Heart left ventricle (tissue), 16 donors: ENCODE measurements around the gene FAM83C. TPM values are rescaled to one million over a fixed set of nuclear protein-coding genes. Genes with fewer than 3 reads are reported as not detected.
A peak's percentile ranks its signal among the peaks of the same experiment; 100 is the strongest.

ENCODE experiments used
- ATAC-seq, 4 donors: fragments of 200-7000 bp; cut with Tn5 transposase; one replicate each; pipeline ENCODE4 v1.9.1; 2020 to 2022; ENCODE audit warnings: moderate library complexity in 4 of 4, mild to moderate bottlenecking in 3 of 4, moderate number of reproducible peaks in 1 of 4
- DNase-seq, 5 donors: peaks; one replicate each; pipeline ENCODE4 v3.0.0-alpha.2; 2020
- H3K27ac ChIP-seq, 12 donors: fragments of 200-600 bp; sonication (generic) in 4 of 12; one replicate each; pipeline versions ENCODE4 v1.5.0 to v1.8.0; 2016 to 2022; ENCODE audit warnings: mild to moderate bottlenecking in 2 of 12
- H3K27me3 ChIP-seq, 9 donors: fragments of 200-600 bp; sonication (generic) in 2 of 9; one replicate each; pipeline versions ENCODE4 v1.5.1 to v1.8.0; 2016 to 2022; ENCODE audit warnings: mild to moderate bottlenecking in 3 of 9
- H3K36me3 ChIP-seq, 9 donors: fragments of 200-600 bp; sonication (generic) in 2 of 9; one replicate each; pipeline versions ENCODE4 v1.5.0 to v1.8.0; 2018 to 2022; ENCODE audit warnings: mild to moderate bottlenecking in 2 of 9
- H3K4me1 ChIP-seq, 12 donors: fragments of 200-600 bp; sonication (generic) in 4 of 12; one replicate each; pipeline versions ENCODE4 v1.5.0 to v1.8.0; 2016 to 2022; ENCODE audit warnings: mild to moderate bottlenecking in 3 of 12
- H3K4me3 ChIP-seq, 12 donors: fragments of 200-600 bp; sonication (generic) in 4 of 12; one replicate each; pipeline versions ENCODE4 v1.5.0 to v1.8.0; 2017 to 2022; ENCODE audit warnings: mild to moderate bottlenecking in 9 of 12, moderate library complexity in 4 of 12
- H3K9me3 ChIP-seq, 12 donors: fragments of 200-600 bp; sonication (generic) in 4 of 12; one replicate each; pipeline versions ENCODE4 v1.5.0 to v1.8.0; 2016 to 2022; ENCODE audit warnings: mild to moderate bottlenecking in 1 of 12
- CTCF ChIP-seq, 12 donors: fragments of 200-600 bp; sonication (generic) in 4 of 12; IDR thresholded peaks; one replicate each; pipeline versions ENCODE4 v1.5.0 to v1.8.0; 2018 to 2022; ENCODE audit warnings: antibody characterized with exemption in 12 of 12, mild to moderate bottlenecking in 5 of 12
- POLR2A ChIP-seq, 2 donors: fragments of 450-650 bp; IDR thresholded peaks; one replicate each; pipeline ENCODE4 v1.6.1; 2017; ENCODE audit warnings: antibody characterized with exemption in 2 of 2, mild to moderate bottlenecking in 2 of 2, moderate library complexity in 2 of 2
- WGBS, 4 donors: extraction: QIAGEN DNeasy Blood & Tissue Kit in 2 of 4; methylation state at CpG; one replicate each; pipeline versions ENCODE4 v1.1.5 to v1.1.7; 2013 to 2018; 5-methylcytosine and 5-hydroxymethylcytosine counted together
- intact Hi-C, 10 donors: fragments of 100-400 bp; cut with DNase I; formaldehyde crosslinking; loops; one replicate each; pipeline versions ENCODE4 v1.11.1 to v1.14.2; 2022
- polyA plus RNA-seq, 2 donors: library from polyadenylated mRNA; stranded (reverse); fragments of 200-250 nt; gene quantifications; one replicate each; pipeline ENCODE4 v1.2.3, GENCODE V29; 2013
- total RNA-seq, 9 donors: library from RNA; depleted of rRNA in 2 of 9; stranded (reverse); fragments of >200 nt in 2 of 9; fragmentation: NEBNext Ultra II Directional in 3 of 9; extraction: Animal tissue kit (Norgen Biotek cat#: 25700) in 3 of 9; gene quantifications; one replicate each; pipeline versions ENCODE4 v1.1.0 to v1.2.4, GENCODE V29; 2016 to 2023
- donor health status: ischemic (EF 13 %, LVEDD 7.1; RV severe dilation, severe dysfunction).
- donor health status: healthy with polysubstance abuse.
- donor health status: DM: no; HTN: yes; CAD: no.
- donor health status: DM: no; HTN: no; CAD: no.
- donor health status: ischemic (EF 25% LVEDD 6.9; RV normal size, moderate dysfunction).
- donor health status: ischemic (EF 25% LVEDD 5.7; RV mildly dilated, moderate dysfunction).
- donor health status: healthy.
- donor health status: DM: yes; HTN: yes; CAD: no.
- donor health status: ischemic (EF 35%, LVEDD 5.7; RV mildly dilated, moderate dysfunction).
- donor health status: nonischemic (EF 11% LVEDD 7.7; RV severe dilation, severe dysfunction).
- donor health status: DM: yes; HTN: yes; CAD: no.
- donor health status: PGD.
- donor health status: ischemic (EF 29% LVEDD 5.4; RV normal size, mild dysfunction).
- donor health status: nonischemic (EF 23%, LVEDD 6.1; RV moderate dilation, normal function).

The FAM83C gene
- total and polyA plus RNA-seq, 11 donors, result not detected

GRCh38 chr20:35277531-35278395, 14.5 kb downstream of the FAM83C start, which contains the start of gene MMP24OS:
MMP24OS (minus strand) TSS chr20:35278122; CDS start chr20:35277929, 193 bp downstream.
- Histone ChIP-seq H3K36me3 (peaks cover 0 to 69% (median 35%) of the 10 kb centered on the region in 9 donors), H3K27ac (peak within 1 kb of the TSS; percentile 88 to 100 (median 98)), H3K27me3 (no peaks in the 10 kb centered on the region), H3K9me3 (no peaks in the 10 kb centered on the region), H3K4me1 (peaks cover 2 to 36% (median 13%) of the 10 kb centered on the region in 12 donors), H3K4me3 (peak within 1 kb of the TSS; percentile 56 to 100 (median 88))
- TF ChIP-seq POLR2A (IDR thresholded peaks at IDR 0.05) (peak; percentile 88 to 96), CTCF (IDR thresholded peaks at IDR 0.05) (peak in 6 of 12 donors; percentile 12 to 43 (median 23))
- DNase-seq (peak; percentile 91 to 96 (median 95)), ATAC-seq (peak; percentile 87 to 96 (median 94))
- 0 to 2% (median 1%) methylated on average over 20 to 76 of the region's 76 CpGs for WGBS, 4 donors
- intact Hi-C loops, result loop anchor here in 5 of 10 donors (5.0 to 10.0 kb wide), 4 partner anchors 130 to 443 kb away; partner anchors contain the start of genes ACSS2 (in 2 of the 5), EDEM2 (in 2 of the 5) and GGT7 (in 2 of the 5)

GRCh38 chr20:35277127-35277526, 15.1 kb downstream of the FAM83C start:
- DNase-seq, result no peak
- Histone ChIP-seq H3K27me3 (no peaks in the 10 kb centered on the region), H3K36me3 (peaks cover 0 to 65% (median 32%) of the 10 kb centered on the region in 9 donors), H3K27ac (peak overlapping the region; percentile 88 to 100 (median 98)), H3K4me1 (peaks cover 2 to 36% (median 13%) of the 10 kb centered on the region in 12 donors), H3K4me3 (peak overlapping the region; percentile 56 to 100 (median 88)), H3K9me3 (no peaks in the 10 kb centered on the region)
- no peak for TF ChIP-seq CTCF (IDR thresholded peaks at IDR 0.05)
- no peak for TF ChIP-seq POLR2A (IDR thresholded peaks at IDR 0.05)
- ATAC-seq, result no peak
- intact Hi-C loops, result loop anchor here in 5 of 10 donors (5.0 to 10.0 kb wide), 4 partner anchors 130 to 442 kb away; partner anchors contain the start of genes ACSS2 (in 2 of the 5), EDEM2 (in 2 of the 5) and GGT7 (in 2 of the 5)
- 9 to 22% (median 11%) methylated on average over 3 to 10 of the region's 10 CpGs for WGBS, 4 donors

GRCh38 chr20:35276408-35276807, 15.8 kb downstream of the FAM83C start:
- Histone ChIP-seq H3K27ac (peak overlapping the region in 6 of 12 donors; percentile 96 to 99 (median 98)), H3K27me3 (no peaks in the 10 kb centered on the region), H3K36me3 (peaks cover 0 to 64% (median 28%) of the 10 kb centered on the region in 9 donors), H3K4me1 (peaks cover 2 to 36% (median 13%) of the 10 kb centered on the region in 12 donors), H3K4me3 (peak overlapping the region in 9 of 12 donors; percentile 67 to 100 (median 92)), H3K9me3 (no peaks in the 10 kb centered on the region)
- no peak for ATAC-seq
- TF ChIP-seq CTCF (IDR thresholded peaks at IDR 0.05) (no peak), POLR2A (IDR thresholded peaks at IDR 0.05) (no peak)
- 91 to 96% (median 94%) methylated on average over 6 of the region's 6 CpGs for WGBS, 4 donors
- no peak for DNase-seq
- intact Hi-C loops, result loop anchor here in 5 of 10 donors (5.0 to 10.0 kb wide), 4 partner anchors 129 to 442 kb away; partner anchors contain the start of genes ACSS2 (in 2 of the 5), EDEM2 (in 2 of the 5) and GGT7 (in 2 of the 5)
